Cardiac fibroblast (primary cell): ENCODE measurements around the gene FSIP1.

Source experiments
- DNase-seq, 2 donors: peaks; one replicate each; pipeline versions ENCODE4 v3.0.0 to v3.0.0-alpha.2; 2010; ENCODE audit warnings: low read depth in 2 of 2
- H3K4me3 ChIP-seq, 2 donors: replicated peaks in 1 of 2; 1 replicate in 1 of 2; 2 replicates in 1 of 2; pipeline ENCODE4 v1.5.1; 2011; ENCODE audit warnings: low read depth in 2 of 2, low read length in 2 of 2, mild to moderate bottlenecking in 2 of 2, moderate library complexity in 1 of 2
- TF ChIP-seq, protein P1 (sequence below): IDR thresholded peaks from one replicate; pipeline ENCODE4 v1.5.1; 2011; ENCODE audit warnings: low read depth, mild to moderate bottlenecking, low read length, inconsistent platforms

FSIP1 gene

DNA sequence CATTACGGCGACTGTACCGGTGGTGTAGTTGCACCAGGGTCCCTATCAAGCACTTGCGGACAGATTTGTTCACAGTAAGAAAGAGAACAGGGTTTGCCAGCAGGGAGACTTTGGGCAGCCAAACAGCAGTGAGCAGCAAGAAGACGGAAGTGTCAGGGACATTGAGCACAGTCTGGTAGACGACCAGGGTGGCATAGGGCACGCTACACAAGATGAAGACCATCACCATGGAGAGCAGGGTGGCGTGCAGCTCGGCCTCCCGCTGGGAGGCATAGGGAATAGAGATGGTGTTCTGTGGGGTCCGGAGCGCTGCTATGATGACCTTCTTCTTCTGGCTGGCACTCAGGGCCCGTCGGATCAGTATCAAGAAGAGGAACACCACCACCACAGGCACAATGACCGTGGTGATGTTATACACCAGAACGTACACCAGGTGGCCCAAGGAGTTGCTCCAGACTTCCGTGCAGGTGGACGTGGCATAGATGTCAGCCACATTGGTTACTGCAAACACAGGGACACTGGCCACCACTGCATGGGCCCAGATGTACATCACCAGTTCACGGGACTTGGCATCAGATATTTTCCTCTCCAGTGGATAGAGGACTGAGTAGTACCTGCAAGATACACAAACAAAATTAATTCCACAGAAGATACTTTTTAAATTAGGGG lies 19.1 kb upstream of the FSIP1 start:
- DNase-seq, result peak in 1 of 2 donors; percentile 36
- TF ChIP-seq, protein P1, sequence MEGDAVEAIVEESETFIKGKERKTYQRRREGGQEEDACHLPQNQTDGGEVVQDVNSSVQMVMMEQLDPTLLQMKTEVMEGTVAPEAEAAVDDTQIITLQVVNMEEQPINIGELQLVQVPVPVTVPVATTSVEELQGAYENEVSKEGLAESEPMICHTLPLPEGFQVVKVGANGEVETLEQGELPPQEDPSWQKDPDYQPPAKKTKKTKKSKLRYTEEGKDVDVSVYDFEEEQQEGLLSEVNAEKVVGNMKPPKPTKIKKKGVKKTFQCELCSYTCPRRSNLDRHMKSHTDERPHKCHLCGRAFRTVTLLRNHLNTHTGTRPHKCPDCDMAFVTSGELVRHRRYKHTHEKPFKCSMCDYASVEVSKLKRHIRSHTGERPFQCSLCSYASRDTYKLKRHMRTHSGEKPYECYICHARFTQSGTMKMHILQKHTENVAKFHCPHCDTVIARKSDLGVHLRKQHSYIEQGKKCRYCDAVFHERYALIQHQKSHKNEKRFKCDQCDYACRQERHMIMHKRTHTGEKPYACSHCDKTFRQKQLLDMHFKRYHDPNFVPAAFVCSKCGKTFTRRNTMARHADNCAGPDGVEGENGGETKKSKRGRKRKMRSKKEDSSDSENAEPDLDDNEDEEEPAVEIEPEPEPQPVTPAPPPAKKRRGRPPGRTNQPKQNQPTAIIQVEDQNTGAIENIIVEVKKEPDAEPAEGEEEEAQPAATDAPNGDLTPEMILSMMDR, result peak; percentile 41
- H3K4me3 ChIP-seq, result no peak overlapping the region

DNA sequence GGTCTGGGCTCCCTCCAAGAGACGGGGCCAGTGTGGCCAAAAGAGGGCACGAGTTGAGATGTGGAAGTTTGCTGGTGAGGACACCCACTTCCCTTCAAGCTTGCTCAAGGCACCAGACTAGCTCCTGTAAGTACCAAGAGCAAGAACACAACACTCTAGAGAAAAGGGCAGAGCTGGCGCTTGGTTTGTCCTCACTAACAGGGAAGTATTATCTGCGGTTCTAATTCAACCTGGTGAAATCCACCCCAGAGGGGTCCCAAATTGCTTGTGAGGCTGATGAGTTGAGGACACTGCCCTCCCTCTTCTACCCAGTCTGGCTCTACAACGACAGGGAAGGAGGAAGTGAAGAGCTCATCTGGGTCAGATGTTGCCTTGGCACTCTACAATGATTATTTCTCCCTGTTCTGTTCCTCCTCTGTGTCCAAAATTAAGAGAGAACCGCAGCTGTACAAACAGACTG lies 16.9 kb upstream of the FSIP1 start:
- no peak overlapping the region for H3K4me3 ChIP-seq
- TF ChIP-seq, protein P1, result no peak
- DNase-seq, result no peak

DNA sequence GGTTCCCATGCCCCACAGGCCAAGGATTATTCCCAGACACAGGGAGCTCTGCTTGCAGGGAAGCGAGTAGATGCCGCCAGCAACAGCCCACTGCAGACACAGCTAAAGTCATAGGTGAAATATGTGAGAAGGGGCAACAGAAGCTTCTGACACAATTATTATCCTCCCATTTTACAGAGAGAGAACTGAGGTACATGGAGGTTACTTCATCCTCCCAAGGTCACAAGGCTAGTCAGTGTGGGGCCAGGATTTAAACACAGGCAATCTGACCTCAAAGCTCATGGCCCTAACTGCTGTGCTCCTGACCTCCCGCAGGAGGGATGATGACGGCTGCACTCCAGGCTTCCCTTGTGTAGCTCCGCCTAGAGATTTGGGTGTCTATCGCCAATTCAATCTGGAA lies 15.7 kb upstream of the FSIP1 start:
- DNase-seq, result no peak
- H3K4me3 ChIP-seq, result no peak overlapping the region
- TF ChIP-seq, protein P1, result no peak

DNA sequence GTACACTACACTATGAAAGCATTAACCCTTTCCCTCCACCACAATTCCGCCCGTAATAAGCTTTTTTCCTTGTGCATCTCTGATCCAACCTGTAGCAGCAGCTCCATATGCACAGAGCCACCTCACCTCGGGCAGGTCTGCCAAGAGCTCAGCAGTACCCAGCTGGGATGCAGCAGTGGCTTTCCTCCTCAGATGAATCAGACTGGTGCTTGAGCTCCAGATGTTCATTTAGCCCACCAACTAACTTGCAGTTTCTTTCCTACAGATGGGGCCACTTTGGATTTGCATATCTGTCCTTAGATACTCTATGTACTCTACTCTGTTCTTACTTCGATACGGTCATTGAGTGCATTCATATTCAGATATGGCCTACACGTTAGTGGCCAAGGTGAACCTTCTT lies 14.8 kb upstream of the FSIP1 start:
- H3K4me3 ChIP-seq, result no peak overlapping the region

DNA sequence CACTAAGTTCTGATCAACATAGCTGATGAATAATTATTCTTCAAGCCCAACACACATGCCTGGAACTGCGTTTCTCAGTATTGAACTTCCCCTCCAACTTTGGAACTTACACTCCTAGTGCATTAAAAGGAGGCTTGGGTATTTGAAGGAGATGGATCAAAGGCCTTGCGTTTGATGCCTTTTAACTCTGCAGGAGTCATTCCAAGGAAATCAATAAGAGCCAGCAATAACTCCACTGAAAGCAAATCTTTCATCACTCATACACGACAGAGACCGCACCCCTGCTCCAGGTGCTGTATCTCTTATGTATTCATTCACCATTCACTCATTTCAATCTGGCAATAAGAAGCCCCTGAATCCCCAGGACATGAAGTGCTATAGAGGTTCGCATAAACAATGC lies 14.0 kb upstream of the FSIP1 start:
- no peak overlapping the region for H3K4me3 ChIP-seq
- no peak for DNase-seq
- TF ChIP-seq, protein P1, result no peak

More for the DNA sequence above, 14.8 kb upstream of the FSIP1 start:
- no peak for DNase-seq
- TF ChIP-seq, protein P1, result no peak

DNA sequence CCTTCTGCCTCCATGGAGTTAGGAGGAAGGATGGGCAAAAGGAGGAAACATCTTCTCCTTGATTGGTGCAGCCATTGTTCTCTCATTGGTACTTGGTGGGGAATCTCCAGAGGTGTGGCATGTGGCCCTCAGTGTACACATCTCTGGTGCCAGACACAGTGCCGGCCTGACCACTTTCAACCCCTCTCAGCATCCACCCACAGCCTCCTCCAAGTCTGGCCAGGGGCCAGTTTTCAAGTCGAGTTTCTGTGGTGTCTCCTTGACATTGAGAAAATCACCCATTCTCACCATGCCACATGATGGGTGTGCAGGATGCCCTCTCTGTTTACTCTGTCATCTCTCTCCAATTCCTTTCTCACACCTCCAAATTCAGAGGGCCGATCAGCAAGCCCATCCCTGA lies 12.8 kb upstream of the FSIP1 start:
- no peak overlapping the region for H3K4me3 ChIP-seq
- TF ChIP-seq, protein P1, result no peak
- no peak for DNase-seq

DNA sequence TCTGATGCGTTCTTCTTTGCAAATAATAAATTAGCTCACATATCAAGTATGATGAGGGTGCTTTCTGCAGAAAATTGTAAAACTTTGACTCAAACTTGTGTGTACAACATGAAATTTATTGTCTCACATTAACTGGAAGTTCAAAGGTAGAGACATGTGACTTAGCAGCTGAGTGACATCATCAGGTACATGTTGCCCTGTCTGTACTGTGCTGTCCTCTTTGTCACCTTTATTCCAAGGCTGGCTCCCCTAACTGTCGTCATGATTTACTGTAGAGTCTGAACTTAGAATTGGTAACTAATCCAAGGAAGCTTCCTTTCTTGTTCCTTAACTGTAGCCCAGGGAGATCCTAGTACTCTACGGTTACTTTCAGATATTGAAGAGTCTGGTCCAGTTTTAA lies 12.3 kb upstream of the FSIP1 start:
- no peak for DNase-seq
- no peak overlapping the region for H3K4me3 ChIP-seq
- TF ChIP-seq, protein P1, result no peak
